HepG2 (cell line): ENCODE data around the gene DESI2.

Experiments used
- CHD4 ChIP-seq: fragments of 200-600 bp; sonication (generic); IDR thresholded peaks from 2 replicates; pipeline ENCODE4 v1.7.0; 2017; ENCODE audit warnings: mild to moderate bottlenecking, low read length, borderline replicate concordance
- CTCF ChIP-seq: sonication (generic); formaldehyde crosslinking; IDR thresholded peaks from 2 replicates; pipeline ENCODE4 v1.5.0; 2020; ENCODE audit warnings: mild to moderate bottlenecking, missing genetic modification reagents, moderate library complexity
- KMT2B ChIP-seq: IDR thresholded peaks from 2 replicates; pipeline ENCODE4 v1.6.1; 2016; ENCODE audit warnings: missing genetic modification reagents, missing compliant biosample characterization
- MXI1 ChIP-seq: IDR thresholded peaks from 3 replicates; pipeline ENCODE4 v1.6.1; 2012; ENCODE audit warnings: low read depth, low read length, inconsistent platforms, borderline replicate concordance
- POLR2A ChIP-seq, 2 experiments: IDR thresholded peaks; 2 replicates each; pipeline ENCODE4 v1.6.1; 2011; ENCODE audit warnings: low read depth in 2 of 2, low read length in 2 of 2, mild to moderate bottlenecking in 1 of 2, moderate library complexity in 1 of 2; ENCODE audit not compliant: insufficient read depth in 1 of 2
- POLR2AphosphoS5 ChIP-seq: IDR thresholded peaks from 2 replicates; pipeline ENCODE4 v1.6.1; 2012; ENCODE audit warnings: low read depth, low read length
- PRDM15 ChIP-seq: sonication (generic); formaldehyde crosslinking; IDR thresholded peaks from 2 replicates; pipeline ENCODE4 v1.4.0; 2020; ENCODE audit warnings: missing genetic modification reagents
- ZFY ChIP-seq: sonication (generic); formaldehyde crosslinking; IDR thresholded peaks from 2 replicates; pipeline ENCODE4 v1.4.0; 2020; ENCODE audit warnings: missing genetic modification reagents
- ZNF274 ChIP-seq: sonication (generic); formaldehyde crosslinking; IDR thresholded peaks from 2 replicates; pipeline ENCODE4 v1.5.1; 2020; ENCODE audit warnings: mild to moderate bottlenecking, missing genetic modification reagents
- ZNF292 ChIP-seq: sonication (generic); formaldehyde crosslinking; IDR thresholded peaks from 2 replicates; pipeline ENCODE4 v1.8.1; 2022; ENCODE audit warnings: mild to moderate bottlenecking, low read depth, missing genetic modification reagents, borderline replicate concordance

GRCh38 chr1:244678697-244679096 lies 25.8 kb downstream of the DESI2 start:
- TF ChIP-seq KMT2B (no peak), ZNF274 (no peak), CHD4 (no peak), CTCF (CRISPR knock-in tag) (no peak), MXI1 (no peak), POLR2A (IDR thresholded peaks at IDR 0.05; ENCODE audit: insufficient read depth in 1 of 2, low read depth in 2 of 2, low read length in 2 of 2) (no peak), ZNF292 (CRISPR knock-in tag) (no peak), POLR2AphosphoS5 (no peak), PRDM15 (no peak), ZFY (CRISPR knock-in tag) (no peak)
